ENCODE measurements around the gene TFPT. TPM values are rescaled to one million over a fixed set of nuclear protein-coding genes. Genes with fewer than 3 reads are reported as not detected.

TFPT gene
- total and polyA plus RNA-seq, 10 of the 15 experiments (the other 5 are each of a cell fraction or from before 2014, with no cell fraction given), result 1.7 to 40.2 (median 25.6) TPM

DNA sequence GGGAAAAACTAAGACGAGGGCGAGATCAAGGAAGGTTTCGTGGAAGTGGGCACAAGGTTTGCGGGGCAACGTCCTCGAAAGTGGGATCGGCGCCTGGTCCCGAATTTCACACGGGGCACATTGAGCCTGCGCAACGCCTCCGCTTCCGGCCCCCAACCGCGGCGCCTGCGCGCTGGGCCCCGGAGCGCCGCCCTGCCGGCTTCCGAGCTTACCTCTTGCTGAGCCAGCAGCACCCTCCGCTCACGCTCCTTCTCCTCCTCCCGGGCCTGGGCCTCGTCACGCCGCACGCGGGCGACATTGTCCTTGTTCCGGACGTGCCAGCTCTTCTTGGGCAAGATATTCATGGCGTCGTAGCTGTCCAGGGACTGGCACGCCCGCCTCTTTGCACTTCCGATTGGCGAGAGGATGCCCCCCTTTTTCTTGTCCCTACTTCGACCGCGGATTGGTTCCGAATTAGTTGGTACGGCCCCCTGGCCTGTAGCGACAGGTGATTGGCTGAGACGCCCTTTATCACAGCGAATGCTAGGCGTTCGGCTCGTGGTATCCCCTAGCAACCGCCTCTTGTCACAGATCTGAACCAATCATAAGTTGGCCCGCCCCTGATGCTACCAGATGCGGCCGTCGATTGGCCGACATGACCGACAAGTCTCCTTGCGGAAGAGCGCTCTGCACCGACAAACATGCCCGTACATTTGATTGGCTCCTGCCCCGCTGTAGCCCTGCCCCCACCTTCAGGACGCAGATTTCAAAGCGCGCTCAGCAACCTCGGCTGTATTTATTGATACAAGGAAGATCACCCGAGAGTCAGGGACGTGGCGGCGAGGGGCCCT is 44.1 kb upstream of the TFPT start, which contains the start of gene LENG1 (continued):
- TF ChIP-seq, protein P1, sequence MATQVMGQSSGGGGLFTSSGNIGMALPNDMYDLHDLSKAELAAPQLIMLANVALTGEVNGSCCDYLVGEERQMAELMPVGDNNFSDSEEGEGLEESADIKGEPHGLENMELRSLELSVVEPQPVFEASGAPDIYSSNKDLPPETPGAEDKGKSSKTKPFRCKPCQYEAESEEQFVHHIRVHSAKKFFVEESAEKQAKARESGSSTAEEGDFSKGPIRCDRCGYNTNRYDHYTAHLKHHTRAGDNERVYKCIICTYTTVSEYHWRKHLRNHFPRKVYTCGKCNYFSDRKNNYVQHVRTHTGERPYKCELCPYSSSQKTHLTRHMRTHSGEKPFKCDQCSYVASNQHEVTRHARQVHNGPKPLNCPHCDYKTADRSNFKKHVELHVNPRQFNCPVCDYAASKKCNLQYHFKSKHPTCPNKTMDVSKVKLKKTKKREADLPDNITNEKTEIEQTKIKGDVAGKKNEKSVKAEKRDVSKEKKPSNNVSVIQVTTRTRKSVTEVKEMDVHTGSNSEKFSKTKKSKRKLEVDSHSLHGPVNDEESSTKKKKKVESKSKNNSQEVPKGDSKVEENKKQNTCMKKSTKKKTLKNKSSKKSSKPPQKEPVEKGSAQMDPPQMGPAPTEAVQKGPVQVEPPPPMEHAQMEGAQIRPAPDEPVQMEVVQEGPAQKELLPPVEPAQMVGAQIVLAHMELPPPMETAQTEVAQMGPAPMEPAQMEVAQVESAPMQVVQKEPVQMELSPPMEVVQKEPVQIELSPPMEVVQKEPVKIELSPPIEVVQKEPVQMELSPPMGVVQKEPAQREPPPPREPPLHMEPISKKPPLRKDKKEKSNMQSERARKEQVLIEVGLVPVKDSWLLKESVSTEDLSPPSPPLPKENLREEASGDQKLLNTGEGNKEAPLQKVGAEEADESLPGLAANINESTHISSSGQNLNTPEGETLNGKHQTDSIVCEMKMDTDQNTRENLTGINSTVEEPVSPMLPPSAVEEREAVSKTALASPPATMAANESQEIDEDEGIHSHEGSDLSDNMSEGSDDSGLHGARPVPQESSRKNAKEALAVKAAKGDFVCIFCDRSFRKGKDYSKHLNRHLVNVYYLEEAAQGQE (IDR thresholded peaks at IDR 0.05; ENCODE audit: low read depth, low read length), result peak; percentile 23; the same call in 1 of the 2 replicates
- TF ChIP-seq CREB1 (IDR thresholded peaks at IDR 0.05; ENCODE audit: low read depth) (peak; percentile 90), NBN (IDR thresholded peaks at IDR 0.05) (peak; percentile 56), ASH2L (IDR thresholded peaks at IDR 0.05; ENCODE audit: borderline replicate concordance, low read depth) (no peak), POLR2A (IDR thresholded peaks at IDR 0.05; ENCODE audit: low read depth, low read length) (peak; percentile 94), NFXL1 (IDR thresholded peaks at IDR 0.05; ENCODE audit: borderline replicate concordance) (no peak), MEF2B (IDR thresholded peaks at IDR 0.05; ENCODE audit: partially characterized antibody, poor library complexity, severe bottlenecking) (peak; percentile 67), RAD51 (IDR thresholded peaks at IDR 0.05) (no peak), YY1 (IDR thresholded peaks at IDR 0.05; ENCODE audit: low read depth, low read length) (peak; percentile 91), CHD2 (IDR thresholded peaks at IDR 0.05; ENCODE audit: borderline replicate concordance, low read depth, low read length) (peak; percentile 97), SP1 (IDR thresholded peaks at IDR 0.05; ENCODE audit: low read depth, low read length) (peak; percentile 99), TCF12 (IDR thresholded peaks at IDR 0.05; ENCODE audit: low read depth, low read length) (0 out of 2 replicates have a peak, but pooled peaks have one; percentile 18), ZNF217 (IDR thresholded peaks at IDR 0.05) (no peak), CHD1 (IDR thresholded peaks at IDR 0.05; ENCODE audit: low read depth, low read length) (no peak), EP300 (IDR thresholded peaks at IDR 0.05; ENCODE audit: borderline replicate concordance in 1 of 2, control insufficient read depth in 1 of 2, low read depth in 2 of 2, low read length in 2 of 2) (no peak), ZZZ3 (IDR thresholded peaks at IDR 0.05; ENCODE audit: control insufficient read depth, insufficient read length, low read depth) (no peak), FOS (IDR thresholded peaks at IDR 0.05; ENCODE audit: borderline replicate concordance, extremely low read depth, insufficient read length) (peak; percentile 89), BHLHE40 (IDR thresholded peaks at IDR 0.05; ENCODE audit: borderline replicate concordance in 1 of 2, low read depth in 2 of 2, low read length in 1 of 2) (peak; percentile 10 to 74; a peak in 2 of 4 replicates), SIN3A (IDR thresholded peaks at IDR 0.05; ENCODE audit: low read depth, low read length) (peak; percentile 99)
- TF ChIP-seq, protein P2, sequence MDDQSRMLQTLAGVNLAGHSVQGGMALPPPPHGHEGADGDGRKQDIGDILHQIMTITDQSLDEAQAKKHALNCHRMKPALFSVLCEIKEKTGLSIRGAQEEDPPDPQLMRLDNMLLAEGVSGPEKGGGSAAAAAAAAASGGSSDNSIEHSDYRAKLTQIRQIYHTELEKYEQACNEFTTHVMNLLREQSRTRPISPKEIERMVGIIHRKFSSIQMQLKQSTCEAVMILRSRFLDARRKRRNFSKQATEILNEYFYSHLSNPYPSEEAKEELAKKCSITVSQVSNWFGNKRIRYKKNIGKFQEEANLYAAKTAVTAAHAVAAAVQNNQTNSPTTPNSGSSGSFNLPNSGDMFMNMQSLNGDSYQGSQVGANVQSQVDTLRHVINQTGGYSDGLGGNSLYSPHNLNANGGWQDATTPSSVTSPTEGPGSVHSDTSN (IDR thresholded peaks at IDR 0.05; ENCODE audit: insufficient replicate concordance, low read depth, low read length), result peak; percentile 92
- TF ChIP-seq, protein P3, sequence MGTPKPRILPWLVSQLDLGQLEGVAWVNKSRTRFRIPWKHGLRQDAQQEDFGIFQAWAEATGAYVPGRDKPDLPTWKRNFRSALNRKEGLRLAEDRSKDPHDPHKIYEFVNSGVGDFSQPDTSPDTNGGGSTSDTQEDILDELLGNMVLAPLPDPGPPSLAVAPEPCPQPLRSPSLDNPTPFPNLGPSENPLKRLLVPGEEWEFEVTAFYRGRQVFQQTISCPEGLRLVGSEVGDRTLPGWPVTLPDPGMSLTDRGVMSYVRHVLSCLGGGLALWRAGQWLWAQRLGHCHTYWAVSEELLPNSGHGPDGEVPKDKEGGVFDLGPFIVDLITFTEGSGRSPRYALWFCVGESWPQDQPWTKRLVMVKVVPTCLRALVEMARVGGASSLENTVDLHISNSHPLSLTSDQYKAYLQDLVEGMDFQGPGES (IDR thresholded peaks at IDR 0.05), result peak; percentile 97

Measured in GM12878 (cell line).